GM19099 (cell line): Measurements from ENCODE around the gene MCF2L.

Experiments used
- POLR2A ChIP-seq: IDR thresholded peaks from 3 replicates; pipeline ENCODE4 v1.6.1; 2011; ENCODE audit warnings: low read depth; ENCODE audit not compliant: insufficient read length; ENCODE audit errors: extremely low read depth

Gene MCF2L

DNA sequence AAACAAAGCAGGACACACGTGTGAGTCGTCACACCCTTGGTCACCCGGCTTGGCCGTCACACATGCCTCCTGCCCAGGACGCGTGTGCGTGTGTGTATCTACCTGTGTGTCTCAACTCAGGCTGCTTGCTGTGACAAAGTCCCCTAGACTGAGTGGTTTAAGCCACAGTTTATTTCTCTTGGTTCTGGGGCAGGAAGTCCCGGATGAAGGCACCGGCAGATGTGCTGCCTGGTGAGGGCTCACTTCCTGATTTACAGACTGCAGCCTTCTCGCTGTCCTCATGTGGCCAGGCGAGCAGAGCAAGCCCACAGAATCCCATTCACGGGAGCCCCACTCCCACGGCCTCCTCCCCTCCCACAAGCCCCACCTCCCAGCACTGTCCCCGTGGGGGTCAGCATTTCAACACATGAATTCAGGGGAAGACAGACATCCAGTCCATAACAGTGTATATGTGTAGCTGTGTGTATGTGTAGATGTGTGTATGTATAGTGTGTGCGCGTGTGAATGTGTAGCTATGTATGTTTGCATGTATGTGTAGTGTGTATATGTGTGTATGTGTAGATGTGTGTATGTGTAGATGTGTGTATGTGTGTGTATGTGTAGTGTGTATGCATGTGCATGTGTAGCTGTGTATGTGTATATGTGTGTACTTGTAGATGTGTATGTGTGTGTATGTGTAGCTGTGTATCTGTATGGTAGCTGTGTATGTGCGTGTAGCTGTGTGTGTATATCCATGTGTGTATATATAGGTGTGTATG lies 51.5 kb downstream of the MCF2L start:
- no peak for TF ChIP-seq POLR2A

DNA sequence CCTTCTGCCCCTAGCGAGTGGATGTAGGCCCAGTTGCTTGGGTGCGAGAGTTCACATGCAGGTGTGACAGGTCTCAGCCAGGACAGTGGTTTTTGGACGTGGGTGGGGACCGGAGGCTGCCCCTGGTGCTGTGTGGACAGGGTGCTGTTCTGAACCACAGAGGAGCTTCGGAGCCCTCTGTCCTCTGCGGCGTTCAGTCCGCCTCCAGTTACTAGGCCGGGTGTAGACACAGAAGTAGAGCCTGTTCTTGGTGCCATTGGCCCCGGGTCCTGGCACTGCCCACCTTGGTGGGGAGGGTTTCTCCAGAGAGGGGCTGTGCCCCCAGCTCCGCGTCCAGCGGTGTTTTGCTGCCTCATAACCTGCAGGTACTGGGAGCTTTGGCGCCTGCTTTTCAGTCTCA lies 52.4 kb downstream of the MCF2L start:
- no peak for TF ChIP-seq POLR2A

DNA sequence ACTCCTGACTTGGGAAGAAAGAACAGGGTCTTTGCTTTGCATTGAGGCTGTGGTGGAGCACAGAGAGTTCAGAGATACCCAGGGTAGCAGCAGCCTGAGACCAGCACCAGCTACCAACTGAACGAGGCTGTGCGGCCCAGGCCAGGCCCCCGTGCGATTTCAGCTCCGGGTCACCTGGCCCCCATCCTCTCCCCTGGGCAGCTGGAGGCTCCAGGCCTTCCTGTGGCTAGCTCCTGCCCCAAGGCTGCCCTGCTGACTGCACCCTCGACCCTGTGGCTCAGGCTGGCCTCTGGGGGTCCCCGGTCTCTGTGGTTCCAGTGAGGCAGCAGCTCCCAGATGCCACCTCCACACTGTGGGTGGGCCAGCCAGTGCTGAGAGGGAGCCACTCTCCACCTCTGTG lies 52.8 kb downstream of the MCF2L start:
- TF ChIP-seq POLR2A: no peak

DNA sequence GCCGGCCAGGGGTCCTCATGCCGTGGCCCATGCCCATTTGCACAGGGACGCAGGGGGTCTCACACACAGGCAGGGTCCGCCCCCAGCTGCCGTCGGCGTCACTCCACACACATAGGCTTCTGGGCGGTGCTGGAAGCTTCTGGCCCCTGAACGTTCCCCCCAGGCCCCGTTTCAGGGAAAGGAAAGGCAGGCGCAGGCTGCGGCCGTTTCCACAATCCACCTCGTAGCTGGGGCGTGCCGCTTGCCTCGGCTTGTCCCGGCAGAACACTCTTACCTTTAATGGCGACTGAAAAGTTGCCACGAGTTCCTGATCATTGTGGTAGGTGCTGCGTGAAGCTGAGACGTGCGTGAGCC lies 53.4 kb downstream of the MCF2L start:
- TF ChIP-seq POLR2A: no peak

DNA sequence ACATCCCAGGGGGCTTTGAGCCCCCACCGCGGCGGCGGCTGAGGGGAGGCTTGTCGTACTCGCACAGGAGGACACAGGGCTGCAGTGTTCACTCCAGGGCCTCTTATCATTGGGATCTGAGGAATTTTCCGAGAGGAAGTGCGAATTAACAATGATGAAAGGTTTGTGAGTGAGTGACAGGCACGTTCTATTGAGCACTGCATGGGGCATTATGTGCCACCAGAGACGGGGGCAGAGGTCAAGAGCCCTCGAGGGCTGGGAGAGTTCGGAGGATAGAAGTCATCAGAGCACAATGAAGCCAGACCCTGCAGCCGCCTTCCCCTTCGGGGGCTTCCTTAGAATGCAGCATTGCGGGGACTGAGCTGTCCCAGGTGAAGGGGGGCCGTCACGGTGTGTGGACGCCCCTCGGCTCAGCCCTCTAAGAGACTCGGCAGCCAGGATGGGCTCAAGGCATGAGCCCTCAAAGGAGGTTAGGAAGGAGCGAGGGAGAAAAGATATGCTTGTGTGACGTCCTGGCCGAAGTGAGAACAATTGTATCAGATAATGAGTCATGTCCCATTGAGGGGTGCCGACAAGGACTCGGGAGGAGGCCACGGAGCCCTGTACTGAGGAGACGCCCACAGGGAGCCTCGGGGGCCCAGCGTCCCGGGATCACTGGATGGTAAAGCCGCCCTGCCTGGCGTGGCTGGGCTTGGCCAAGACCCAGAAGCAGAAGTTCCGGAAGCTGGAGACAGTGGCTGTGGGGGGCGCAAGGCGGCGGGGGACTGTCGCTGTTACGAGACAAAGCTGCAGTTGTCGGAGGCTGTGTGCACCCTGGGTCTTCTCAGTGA lies 53.9 kb downstream of the MCF2L start:
- no peak for TF ChIP-seq POLR2A

DNA sequence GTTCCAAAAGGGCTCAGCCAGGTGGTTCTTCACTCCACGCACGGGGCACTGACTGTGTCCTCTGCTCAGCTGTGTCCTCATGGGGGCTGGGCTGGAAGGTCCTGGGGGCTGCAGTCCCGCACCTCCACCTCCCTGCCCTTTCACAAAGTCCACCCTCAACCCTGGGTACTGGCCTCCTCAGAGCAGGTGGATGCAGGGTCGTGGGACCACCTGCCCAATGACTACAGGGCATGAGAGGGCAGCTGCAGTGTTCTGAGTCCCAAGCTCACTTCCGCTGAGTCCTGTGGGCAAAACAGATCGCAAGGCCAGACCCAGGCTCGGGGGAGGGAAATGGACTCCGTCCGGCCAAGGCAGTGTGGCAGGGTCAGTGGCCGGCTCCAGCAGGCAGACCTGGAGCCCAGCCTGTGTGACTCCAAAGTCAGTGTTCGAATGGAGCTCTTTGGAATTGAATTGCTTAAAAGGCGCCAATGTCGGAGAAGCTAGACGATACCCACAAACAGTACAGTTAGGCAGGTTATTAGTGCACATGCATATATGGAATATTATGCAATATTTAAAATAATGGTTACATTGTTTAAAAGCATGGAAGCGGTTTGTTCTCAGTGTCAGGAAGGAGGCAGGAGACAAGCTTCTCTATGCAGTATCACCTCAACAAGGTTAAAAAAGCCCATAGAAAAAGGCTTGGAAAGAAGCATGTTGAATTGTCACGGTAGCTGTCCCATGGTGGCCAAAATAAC lies 54.8 kb downstream of the MCF2L start:
- no peak for TF ChIP-seq POLR2A

DNA sequence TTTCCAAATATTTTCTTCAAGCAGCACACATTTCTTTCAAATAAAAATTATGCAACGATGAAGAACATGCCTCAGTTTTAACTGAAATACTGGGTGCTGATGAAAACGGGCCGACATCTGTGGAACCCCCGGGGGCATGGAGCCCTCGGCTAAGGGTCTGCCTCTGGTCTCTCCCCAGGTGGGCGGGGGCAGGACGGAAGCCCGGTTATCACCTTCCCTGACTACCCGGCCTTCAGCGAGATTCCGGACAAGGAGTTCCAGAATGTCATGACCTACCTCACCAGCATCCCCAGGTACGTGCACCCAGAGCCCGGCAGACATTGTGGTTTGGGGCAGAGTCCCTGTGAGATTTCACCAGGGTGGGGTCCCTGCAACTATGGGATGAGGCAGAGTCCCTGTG lies 55.5 kb downstream of the MCF2L start:
- no peak for TF ChIP-seq POLR2A

DNA sequence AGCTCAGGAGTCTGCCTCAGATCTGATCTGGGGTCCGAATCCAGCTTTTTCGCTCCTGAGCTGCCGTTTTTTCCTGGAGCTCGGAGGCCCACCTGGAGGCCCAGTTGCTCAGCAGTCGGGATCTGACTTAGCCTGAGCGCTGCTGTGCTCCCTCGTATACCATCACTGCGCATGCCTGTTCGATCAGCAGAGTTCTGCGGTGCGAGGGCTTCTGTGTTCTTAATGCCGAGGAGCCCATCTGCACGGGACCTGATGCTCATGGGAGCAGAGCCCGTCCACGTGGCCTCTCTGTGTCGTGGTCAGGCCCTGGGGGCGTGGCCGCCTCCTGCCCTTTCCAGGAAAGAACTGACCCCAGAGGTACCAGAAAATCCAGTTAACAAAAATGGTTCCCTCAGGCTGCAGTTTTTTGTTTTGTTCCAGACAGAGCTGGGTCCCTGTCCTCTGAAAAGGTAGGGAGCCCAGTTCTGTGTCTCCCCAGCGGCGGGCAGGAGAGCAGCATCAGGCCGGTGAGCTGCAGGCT lies 57.4 kb downstream of the MCF2L start:
- TF ChIP-seq POLR2A: no peak

DNA sequence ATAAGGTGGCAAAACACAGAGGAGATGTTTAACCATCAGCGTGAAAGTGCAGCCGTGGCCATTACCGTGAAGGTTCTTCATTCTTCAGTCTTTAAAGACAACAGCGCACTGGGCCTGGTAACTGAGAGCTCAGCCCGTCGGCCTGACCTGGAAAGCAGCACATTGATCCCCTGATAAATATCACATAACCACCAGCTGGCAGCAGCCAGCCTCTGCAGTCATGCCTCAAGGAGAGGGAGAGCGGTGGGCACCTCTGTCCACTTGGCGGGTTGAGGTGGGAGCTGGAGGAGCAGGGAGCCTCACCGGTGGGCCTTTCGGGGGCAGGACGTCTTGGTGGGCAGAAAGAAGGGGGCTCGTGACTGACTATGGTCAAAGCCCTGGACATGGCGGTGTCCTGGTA lies 58.1 kb downstream of the MCF2L start:
- TF ChIP-seq POLR2A: no peak

DNA sequence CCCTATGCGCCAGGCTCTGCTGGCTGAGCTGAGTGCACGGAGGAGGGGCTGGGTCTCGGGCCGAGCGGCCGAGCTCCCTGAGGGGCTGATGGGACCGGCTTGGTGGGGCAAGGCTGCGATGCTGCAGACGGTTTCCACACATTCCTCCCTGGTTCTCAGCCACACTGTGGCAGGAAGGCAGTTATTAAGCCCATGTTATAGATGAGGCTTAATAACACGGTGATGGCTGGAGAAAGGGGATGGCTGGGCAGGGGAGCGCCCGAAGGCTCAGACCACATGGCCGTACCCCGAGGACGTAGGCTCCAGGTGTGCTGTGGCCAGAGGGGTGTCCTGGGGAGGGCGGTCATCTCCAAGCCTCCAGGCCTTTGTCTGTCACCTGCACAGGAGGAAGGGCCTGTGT lies 58.6 kb downstream of the MCF2L start:
- no peak for TF ChIP-seq POLR2A

DNA sequence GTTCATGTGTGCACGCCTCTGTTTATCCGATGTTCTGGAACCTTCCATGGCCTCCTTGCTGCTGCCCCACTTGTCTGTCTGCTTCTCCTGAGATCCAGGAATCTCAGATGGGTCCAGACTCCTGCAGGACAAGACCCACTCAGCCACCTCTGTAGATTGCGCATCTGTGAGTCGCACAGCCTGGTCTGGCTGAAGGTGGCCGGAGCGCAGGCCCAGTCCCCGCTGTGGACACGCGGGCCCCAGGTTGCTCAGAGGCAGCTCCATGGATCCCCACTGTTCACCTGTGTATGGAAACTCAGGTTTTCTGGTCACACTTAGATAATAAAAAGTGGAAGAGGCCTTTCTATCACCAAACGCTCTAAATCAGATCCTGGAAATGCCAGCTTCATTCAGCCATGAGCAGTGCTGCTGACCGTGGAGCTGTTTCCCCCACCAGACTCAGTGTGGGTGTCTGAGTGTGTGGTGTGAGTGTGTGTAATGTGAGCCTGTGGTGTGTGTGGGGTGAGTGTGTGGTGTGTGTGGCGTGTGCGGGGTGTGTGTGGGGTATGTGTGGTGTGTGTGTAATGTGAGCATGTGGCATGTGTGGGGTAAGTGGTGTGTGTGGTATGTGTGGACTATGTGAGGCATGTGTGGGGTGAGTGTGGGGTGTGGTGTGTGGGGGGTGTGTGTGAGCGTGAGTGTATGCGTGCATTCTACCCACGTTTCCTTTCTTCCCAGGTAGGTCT lies 59.5 kb downstream of the MCF2L start:
- TF ChIP-seq POLR2A: no peak

DNA sequence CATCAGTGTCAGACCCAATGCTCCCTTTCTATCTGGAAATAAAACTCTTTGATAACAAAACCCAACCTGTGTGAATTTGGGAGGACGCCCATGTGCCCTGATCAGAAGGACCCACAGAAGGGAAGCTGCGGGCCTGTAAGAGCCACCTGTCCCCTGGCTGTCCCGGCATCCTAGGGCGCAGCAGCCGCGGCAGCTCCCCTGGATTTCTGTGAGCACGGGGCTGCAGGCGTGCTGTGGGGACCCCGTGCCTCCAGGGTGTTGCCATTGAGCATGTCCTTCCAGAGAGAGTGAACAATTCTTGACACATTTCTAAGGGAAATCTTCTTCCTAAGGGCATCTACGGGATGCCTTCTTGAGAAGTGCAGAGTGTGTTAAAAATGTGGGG lies 60.0 kb downstream of the MCF2L start:
- TF ChIP-seq POLR2A: no peak

DNA sequence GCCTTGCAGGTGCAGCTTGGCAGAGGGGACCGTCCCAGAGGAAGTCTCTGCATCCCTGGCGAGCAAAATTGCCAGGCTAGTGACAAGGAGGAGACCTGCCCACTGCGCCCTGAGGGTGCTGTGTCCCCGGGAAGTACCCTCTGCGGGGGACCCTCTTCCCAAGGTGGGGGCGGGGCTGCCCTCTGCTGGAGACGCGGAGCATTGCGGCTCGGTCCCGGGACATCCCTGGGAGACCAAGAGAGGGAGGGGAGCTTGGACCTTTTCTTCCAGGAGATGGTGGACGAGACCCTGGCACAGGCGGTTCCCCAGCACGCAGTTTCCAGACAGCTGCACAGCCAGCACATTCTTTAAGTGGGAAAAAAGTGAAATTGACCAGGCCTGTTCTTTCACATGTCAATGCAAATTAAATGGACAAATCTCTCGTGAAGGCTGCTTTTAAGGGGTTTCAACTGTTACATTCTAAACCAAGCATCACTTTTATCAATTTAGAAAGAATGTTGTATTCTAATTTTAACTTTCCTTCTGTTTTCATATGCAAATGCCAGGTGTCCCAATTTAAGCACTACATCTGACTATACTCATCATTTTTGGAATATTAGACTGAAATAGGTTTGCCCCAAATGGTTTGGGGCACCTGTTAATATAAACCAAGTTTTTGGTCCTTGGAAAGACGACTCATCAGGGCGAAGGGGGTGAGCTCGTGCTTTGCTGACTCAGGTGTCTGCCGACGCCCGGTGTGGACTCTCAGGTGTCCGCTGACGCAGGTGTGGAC lies 60.7 kb downstream of the MCF2L start:
- TF ChIP-seq POLR2A: no peak

DNA sequence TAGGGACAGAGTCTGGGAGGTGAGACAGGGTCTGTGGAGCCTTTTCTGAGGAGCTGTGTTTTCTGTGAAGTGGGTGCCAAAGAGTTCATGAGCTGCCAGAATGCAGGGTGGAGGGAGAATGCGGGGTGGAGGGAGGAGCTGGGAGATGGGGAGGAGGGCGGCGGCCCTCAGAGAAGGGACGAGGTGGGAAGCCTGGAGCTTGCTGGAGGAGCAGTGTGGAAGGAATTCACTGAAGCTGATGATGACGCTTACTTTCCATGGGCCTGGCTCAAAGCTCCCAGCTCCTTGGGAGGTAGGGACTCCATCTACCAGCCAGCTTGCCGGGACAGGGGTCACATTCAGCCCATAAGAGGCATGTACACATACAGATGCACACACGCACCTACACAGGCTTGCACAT lies 62.5 kb downstream of the MCF2L start:
- no peak for TF ChIP-seq POLR2A

DNA sequence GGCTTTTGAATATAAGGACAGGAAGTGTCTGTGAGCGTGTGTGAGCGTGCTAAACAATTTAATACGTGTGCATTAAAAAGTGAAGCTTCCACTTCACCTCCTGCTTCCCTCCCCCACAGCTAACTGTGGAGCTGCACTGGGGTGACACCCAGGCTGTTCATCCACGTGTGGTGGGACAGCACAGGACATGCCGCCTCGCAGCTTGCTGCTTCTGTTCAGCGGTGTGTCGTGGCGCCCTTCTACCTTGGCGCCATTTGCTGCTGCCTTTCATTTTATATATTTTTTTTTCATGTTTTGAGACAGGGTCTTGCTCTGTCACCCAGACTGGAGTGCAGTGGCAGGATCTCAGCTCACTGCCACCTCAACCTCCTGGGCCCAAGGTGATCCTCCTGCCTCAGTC lies 63.3 kb downstream of the MCF2L start:
- no peak for TF ChIP-seq POLR2A
